ENCODE measurements around the gene CRACR2B. TPM values are rescaled to one million over a fixed set of nuclear protein-coding genes. Genes with fewer than 3 reads are reported as not detected.

Gene CRACR2B
- 10 to 100 TPM in 5 of 12 donors, 1 to 10 TPM in 6, not detected in 1; 5.8 to 34.3 (median 9.8) TPM for polyA plus RNA-seq (ENCODE audit: insufficient read length in 12 of 12)
- long read RNA-seq, donor 1, transcript CRACR2B-208 (2 exons, 2,440 nt): major isoform, 7 of 11 reads
- long read RNA-seq, donor 1, partial matches to known transcripts: 0 of 11 reads
- long read RNA-seq, donor 1, other reads (novel, unspliced or antisense): 0 of 11 reads
- long read RNA-seq, donor 2, partial matches to known transcripts: 0 of 1 reads
- long read RNA-seq, donor 2, other reads (novel, unspliced or antisense): 0 of 1 reads
- long read RNA-seq, donor 3, partial matches to known transcripts: 14 of 16 reads
- long read RNA-seq, donor 3, other reads (novel, unspliced or antisense): 0 of 16 reads
- long read RNA-seq, donor 4, partial matches to known transcripts: 0 of 1 reads
- long read RNA-seq, donor 4, other reads (novel, unspliced or antisense): 0 of 1 reads
- long read RNA-seq, donor 5: 0 reads
- long read RNA-seq, donor 6, partial matches to known transcripts: 0 of 2 reads
- long read RNA-seq, donor 6, other reads (novel, unspliced or antisense): 0 of 2 reads
- long read RNA-seq, donor 7: 0 reads
- long read RNA-seq, donor 8, partial matches to known transcripts: 0 of 1 reads
- long read RNA-seq, donor 8, other reads (novel, unspliced or antisense): 0 of 1 reads
- long read RNA-seq, donor 9: 0 reads
- long read RNA-seq, donor 10, partial matches to known transcripts: 0 of 4 reads
- long read RNA-seq, donor 10, other reads (novel, unspliced or antisense): 0 of 4 reads
- long read RNA-seq, donor 11, partial matches to known transcripts: 6 of 7 reads
- long read RNA-seq, donor 11, other reads (novel, unspliced or antisense): 0 of 7 reads

DNA sequence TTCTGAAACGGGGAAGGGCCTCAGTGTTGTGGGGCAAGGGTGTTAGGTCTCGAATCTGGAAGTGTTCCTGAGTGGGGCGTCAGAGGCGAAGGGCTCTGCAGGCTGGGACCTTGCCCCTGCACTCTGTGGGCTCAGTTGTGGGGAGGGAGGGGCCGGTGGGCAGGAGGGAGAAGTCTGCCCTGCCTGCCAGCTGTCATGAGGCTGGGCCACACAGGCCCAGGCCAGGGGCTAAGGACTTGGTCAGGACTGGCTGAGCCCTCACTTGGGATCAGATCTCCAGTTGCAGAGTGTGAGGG is at the start of gene CRACR2B:
Gene CRACR2B, plus strand, starts transcription at position 23 of the 296 bp plus-strand sequence. CDS start 689 bp downstream, outside the sequence.
- no peak for DNase-seq

DNA sequence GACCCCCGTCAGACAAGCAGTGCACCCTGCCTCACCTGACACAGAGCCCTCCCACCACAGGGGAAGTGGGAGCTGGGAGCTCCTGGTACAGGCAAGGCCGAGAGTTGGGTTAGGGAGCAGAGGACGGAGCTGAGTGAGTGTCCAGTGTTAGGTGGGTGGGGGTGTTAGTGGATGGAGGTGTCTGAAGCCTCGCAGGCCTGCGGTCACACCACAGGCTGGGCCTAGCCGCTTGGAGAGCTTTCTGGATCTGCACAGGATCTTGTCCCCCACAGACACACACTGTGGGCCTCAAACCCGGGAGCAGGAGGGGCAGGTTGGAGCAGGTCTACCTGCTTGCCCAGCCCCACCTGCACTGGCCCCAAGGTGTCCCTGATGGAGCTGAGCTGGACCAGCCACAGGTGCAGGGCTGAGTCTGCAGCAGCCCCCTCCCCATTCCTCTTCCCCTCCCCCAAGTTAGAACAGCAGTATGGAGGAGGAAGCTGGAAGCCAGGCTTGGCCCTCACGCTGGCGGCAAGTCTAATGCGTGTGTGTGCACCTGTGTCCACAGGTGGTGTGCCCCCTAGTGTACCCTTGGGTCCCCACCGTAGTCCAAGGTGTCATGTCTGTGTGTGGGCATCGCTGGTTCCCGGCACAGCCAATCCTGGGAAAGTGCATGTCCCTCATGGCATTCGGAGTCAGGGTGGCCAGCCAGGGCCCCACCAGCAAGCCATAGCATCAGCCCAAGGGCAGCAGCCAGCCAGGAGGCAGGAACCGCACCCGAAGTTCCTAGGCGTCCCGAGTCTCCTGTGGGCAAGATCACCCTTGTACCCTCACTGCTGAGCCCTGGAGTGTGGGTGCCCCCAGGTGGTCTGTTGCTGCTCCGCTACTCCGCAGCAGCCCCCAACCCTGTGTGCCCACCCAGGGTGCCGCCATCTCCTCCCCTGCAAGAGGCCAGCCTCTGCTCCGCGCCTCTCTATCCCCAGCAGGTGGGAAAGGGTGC is 48.5 kb upstream of the CRACR2B start:
- no peak for DNase-seq

DNA sequence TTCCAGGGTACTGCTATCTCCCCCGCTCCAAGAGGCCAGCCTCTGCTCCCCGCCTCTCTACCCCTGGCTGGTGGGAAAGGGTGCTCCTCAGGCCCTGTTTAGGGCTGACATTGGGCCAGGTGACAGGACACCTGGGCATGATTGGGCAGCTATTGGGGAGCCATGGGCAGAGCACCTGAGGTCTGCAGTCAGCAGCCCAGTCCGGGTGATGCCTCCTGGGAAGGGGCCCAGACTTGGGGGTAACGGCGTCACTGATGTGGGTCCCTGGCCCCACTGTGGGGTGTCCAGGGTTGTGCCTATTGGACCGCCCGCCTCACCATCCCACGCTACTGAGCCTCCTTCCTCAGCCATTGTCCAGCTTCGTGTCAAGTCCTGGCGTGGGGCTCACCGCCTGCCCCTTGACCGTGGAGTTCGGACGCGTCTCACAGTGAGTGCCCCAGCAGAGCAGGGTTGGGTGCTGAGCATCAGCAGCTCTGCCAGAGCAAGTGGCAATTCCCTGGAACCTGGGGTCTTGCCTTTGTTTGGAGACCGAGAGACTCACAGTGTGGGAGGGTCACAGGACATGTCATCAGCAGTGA is 47.7 kb upstream of the CRACR2B start:
- DNase-seq: no peak

DNA sequence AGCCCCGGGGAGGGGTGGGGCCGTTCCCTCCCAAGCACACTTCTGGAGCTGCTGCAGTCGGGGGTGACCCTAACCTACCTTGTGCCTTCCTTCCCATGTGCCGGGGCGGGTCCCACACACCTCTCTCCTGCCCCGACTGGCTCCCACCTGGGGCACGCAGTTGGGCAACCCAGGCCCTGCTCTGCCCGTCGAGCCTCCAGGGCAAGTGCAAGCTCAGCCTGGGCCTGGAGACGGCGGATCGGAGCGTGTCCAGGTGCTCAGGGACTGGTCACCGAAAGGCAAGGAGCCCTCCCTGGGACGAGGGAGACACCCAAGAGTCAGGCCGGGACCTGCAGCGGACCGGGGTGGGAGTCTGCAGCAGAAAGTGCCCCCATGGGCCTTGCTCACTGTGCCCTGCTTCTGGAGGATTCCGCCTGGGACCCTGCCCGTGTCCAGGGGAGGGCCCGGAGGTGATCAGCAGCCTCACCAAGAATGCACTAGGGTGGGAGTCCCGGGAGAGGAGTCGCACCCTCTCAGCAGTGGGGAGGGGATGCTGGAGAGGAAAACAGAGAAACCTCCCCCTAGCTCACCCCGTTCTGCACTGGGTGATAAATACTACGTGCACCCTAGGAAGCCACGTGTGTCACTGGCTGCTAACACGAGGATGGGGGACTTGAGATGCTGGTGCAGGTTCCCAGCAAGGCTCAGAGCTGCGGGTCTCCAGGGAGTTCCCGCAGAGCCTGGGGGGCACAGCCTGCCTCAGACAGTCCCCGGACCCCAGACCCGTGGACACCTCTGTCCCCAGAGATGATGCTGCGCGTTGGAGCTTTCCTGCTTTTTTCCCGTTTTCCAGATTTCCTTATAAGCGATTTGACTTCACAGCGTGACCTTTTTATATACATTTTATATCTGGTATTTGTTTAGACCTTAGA is 45.2 kb upstream of the CRACR2B start:
- no peak for DNase-seq

DNA sequence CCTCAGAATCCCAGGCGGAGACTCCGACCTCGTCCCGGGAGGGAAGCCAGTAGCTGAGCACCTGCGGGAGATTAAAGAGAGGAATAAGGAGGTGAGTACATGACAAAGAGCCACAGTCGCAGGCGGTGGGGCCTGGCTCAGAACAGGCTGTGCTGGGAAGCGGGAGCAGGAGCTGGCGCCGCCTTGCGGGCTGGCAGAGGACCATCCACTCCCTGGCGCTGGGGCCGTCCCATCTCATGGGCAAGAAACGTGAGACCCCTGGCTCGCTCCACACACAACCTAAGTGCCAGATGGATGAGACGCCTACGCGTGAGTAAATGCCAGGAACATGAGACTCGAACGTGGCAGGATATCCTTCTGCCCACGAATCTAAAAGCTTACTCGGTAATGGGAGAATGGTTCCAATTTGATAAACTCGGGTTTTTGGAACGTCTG is 44.1 kb upstream of the CRACR2B start:
- DNase-seq: peak; percentile 71

DNA sequence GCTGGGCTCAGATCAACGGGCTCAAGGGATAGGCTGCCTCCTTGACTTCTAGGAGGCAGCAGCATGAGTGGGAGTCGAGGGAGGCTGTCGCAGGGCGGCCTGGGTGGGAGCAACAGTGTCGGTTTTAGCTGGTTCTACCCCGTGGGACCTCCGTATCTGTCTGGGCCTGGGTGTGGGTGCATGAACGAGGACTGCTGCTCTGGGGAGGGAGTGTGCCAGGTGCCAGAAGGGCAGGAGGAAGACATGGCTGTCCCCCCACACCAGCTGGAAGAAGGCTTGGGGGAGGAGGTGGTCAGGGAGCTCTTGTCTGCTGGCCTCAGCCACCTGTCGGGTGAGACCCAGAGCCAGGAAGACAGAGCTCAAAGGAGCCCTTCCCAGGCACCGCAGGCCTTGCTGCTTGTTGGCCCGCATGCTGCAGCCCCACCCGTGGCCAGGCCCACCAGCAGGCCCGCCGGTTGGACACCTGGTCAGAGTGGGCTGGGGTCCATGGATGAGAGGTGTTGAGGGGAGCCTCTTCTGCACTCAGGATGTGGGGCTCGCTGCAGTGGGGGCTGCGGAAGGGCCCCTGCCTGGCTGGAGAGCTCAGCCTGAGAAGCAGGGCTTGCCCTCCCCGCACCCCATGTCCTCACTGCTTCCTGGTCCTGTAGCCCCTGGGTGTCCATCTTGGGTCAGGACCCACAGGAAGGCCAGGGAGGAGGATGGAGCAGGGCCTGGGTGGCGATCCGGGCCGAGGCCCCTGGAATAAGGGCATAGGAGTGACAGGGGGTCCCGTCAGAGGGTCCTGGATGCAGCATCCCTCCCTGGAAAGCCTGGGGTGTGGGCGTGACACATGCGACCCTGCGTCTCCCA is 41.3 kb upstream of the CRACR2B start:
- no peak for DNase-seq

DNA sequence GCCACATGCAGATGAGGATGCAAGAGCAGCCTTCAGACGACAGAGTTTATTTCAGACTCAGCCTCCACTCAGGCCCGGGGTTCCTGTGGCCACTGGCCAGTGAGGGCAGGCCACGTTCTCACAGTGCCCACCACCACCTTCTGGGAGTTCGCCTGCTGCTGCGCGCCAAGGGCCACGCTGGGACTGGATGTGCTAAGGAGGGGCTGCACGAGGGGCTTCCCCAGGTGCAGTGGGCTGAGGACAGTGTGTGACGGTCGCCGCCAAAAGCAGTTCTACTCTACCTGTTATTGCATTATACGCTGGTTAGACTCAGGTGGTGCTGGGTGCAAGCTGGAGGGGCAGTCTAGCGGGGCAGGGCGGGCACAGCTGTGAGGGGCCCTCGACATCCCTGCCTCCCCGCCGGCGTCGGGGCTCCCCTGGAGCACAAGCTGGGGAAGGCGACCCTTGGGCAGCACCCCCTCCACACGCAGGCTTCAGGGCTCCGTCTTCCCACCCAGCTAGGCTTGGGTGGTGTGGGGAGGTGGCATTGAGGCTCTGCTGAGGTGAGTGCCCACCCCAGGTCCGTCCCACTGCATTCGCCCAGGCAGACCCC is 40.5 kb upstream of the CRACR2B start:
- DNase-seq: no peak

DNA sequence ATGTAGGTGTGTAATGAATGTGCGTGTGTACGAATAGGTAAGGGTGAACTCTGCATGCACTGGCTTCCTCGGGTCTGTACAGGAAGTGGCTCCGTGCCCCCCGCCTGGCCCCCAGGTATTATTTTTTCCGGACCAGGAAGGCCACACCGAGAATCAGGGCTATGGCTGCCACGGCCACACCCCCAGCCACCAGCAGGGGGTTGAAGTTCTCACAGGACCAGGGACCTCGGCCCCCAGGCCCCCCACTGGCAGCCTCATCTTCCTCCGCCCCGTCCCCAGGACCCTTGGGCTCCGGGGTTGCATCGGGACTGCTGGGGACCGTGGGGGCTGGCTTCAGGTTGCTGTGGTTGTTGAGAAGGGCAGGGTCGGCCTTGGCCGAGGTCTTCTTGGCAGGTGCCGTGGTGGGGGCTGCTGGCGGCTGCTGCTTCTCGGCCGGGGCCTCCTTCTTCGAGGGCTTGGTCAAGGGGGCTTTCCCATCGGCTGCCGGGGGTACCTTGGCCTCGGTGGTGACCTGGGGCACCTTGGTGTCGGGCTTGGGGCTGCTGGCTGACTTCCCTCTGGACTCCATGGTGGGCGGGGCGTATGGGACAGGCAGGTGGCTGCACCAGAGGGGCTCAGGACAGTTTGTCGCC is 39.6 kb upstream of the CRACR2B start:
- no peak for DNase-seq

DNA sequence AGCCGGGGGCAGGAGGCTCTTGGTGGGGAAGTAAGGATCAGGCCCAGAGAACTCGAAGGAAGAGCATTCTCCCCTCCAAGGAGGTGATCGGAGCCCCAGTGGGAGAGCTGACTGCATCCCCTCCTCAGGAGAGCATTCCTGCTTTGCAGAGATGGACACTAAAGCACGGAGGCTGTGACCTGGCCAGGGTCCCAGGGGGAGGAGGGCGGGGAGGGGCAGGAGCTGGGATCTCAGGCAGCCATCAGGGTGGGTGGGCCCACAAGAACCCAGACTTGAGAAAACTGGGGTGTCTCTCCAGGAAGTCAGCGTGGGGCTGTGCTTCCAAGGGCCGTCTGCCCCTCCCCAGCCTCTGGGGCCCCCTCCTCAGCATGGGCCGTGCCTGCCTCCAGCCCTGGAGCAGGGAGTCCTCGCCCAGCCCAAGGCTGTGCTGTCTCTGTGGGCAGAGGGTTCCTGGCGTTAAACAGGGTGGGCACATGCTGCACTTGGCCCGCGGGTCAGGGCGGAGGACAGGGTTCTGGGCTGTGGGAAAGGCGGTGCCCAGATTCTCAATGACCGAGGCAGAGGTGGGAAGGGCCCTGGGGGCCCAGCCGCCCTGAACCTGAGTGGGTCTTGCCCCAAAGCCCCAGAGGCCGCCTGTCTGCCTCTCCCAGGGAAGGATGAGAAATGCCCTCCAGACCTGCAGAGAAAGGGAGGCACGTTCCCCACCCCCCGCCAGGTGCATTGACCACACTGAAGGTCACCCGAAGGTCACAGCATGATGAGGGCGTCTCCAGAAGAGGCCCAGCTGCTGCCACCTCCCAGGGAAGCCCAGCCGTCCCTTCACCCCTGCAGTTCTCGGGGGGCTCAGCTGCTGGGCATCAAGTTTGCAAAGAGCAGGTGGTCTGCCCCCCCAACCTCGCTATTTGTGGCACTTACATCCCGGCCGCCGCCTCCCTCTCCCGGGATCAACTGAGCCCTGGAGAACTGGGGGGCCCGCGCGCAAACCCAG is 38.5 kb upstream of the CRACR2B start:
- no peak for DNase-seq

DNA sequence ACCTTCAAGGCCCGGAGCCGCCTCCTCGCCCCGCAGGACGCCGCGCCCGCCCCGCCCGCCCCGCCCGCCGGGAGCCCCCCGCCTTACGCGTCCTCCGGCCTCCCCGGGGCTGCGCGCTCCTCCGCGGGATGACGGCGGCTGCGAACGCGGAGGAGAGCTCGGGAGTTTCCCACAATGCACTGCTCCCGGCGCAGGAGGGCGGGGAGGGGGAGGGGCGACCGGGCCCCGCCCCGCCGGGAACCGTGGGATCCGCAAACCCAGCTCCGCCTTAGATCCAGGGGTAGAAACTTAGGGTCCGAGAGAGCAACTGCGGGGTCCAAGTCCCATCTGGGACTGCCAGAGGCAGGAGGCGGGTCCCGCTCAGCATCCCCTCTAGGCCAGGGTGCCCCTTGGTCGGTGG is 37.8 kb upstream of the CRACR2B start, which contains the start of gene CEND1:
Gene CEND1, minus strand, starts transcription at position 148 of the 400 bp plus-strand sequence. CDS start 1,514 bp downstream, outside the sequence.
- DNase-seq: no peak

DNA sequence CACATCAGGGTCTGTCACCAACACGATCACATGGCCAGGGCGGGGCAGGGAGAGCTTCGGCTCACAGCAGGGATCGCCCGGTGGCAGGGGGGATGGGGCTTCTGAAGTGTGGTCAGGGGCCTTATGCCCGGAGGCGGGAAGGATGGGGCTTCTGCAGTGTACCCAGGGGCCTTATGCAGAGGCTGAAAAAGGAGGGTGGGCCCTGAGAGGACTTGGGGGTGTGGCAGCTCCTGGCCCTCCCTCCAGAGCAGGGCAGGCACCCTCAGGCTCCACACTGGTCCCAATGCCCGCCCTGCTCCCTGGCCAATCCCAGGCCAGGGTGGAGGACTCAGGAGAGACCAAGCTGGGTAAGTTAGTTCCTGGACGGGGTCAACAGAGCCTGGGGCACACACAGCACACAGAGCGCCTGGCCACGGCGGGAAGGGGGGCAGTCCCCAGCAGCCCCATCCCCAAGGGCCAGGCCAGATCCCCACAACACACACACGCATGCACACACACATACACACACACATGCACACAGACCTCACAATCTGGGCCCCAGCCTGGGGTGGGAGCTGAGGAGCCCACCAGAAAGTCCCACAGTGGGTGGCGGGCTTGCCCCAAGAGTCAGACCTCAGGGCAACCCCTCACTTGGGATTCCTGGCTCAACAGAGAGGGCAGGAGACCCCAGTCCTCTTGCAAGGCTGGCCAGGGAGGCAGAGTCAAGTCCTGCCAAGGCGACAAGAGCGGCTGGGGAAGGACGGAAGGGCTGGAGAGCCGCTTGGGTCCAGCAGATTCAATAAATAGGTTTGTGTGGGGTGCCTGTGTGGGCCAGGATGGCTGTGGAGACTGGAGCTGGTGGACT is 36.8 kb upstream of the CRACR2B start:
- no peak for DNase-seq

DNA sequence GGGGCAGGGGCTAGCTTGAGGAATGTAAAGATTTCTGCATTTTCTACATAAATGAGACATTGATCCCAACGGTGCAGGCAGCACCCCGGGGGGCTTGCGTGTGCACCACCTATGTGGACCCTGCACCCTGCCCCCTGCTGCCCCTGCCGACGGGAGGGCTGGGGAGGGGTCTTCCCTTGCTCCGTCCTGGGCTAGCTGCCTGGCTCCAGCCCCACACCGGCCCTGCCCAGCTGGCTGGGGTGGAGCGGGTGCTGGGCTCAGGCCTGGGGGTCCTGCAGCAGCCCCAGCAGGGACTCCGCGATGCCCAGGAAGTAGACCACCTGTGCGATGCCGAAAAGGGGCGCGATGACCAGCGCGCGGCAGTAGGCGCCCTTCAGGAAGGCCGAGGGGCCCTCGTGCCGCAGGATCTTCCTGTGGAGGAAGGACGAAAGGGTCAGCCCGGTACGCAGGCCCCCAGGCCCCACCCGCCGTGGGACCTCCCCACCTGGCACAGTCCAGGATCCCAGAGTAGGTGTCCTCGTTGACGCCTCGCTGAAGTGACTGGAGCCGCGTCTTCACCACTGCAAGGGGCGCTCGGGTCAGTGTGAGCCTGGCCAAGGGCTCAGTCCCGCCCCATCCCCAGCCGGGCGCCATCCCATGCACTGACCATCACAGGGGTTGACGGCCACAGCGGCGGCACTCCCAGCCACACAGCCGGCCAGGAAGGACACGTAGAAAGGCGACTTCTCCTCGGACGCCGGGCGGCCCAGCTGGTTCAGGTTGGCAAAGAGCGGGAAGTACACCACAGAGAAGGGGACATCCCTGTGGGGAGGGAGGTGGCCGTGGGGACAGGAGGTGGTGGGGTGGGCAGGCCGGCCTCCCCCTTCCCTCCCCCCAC is 35.8 kb upstream of the CRACR2B start:
- DNase-seq: no peak

DNA sequence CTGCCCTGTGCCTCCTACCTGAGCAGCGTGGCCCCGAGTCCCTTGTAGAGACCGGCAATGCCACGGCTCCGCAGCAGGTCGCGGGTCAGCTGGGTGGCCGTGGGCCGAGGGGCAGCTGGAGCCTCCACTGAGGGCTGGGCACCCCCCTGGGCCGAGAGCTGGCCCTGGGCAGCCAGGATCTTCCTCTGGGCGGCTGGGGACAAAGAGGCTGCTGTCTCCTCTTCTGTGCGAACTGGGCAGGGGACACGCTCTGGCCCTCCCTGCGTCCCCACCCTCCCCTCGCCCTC is 35.2 kb upstream of the CRACR2B start:
- DNase-seq: no peak

DNA sequence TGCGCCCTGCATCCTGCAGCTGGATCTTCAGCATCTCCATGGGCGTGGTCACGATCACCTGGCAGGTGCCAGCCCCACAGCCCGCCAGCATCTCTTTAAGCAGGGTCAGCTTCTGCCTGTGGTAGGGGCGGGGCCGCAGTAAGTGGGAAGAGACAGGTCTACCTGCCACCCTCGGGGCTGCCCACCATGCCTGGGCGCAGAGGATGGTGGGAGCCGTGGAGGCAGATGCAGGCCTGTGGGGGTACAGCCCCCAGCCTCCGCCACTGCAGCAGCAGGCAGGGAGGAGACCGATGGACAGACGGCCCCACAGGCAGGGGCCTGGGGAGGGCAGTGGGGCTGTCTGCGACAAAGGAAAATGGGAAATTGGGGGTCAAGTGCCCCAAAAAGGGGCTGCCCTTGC is 34.8 kb upstream of the CRACR2B start:
- no peak for DNase-seq

DNA sequence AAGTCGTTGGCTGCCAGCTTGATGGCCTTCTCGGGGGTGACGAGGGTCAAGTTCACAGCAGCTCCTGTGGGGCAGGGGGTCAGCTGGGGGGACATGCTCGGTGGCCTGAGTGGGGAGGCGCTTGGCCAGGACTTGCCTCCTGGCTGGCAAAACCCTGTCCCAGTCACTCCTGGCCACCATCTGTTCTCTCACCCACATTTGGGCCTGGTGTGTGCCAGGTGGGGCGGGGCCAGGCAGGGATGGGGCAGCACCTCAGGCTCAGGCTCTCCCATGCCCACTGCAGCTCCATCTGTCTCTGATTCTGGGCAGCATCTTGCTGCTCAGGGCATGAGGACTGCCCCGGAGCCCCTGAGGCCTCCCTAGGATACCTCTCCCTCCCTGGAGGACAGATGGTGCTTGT is 34.2 kb upstream of the CRACR2B start:
- DNase-seq: no peak

Measured in muscle of arm (tissue), 14 donors.